Measurements from ENCODE around the gene MAN2B2. TPM values are rescaled to one million over a fixed set of nuclear protein-coding genes. Genes with fewer than 3 reads are reported as not detected.

The MAN2B2 gene
- total RNA-seq, 4 donors from 2014 or later: 17.5 to 55.9 (median 27.6) TPM

- intact Hi-C loops (cut with DNase I; ENCODE audit: low total_unique reads): no loop called here
- WGBS, 2 donors (ENCODE audit: low coverage in 1 of 2): 83% methylated on average over 3 of the region's 3 CpGs; no CpG with 5 or more reads in 1 of the 2 donors
- Histone ChIP-seq H3K36me3 (no peaks in the 10 kb centered on the region), H3K4me1 (peaks cover 5 to 16% (median 14%) of the 10 kb centered on the region in 4 donors), H3K27ac (no peak overlapping the region), H3K9me3 (no peaks in the 10 kb centered on the region), H3K27me3 (no peaks in the 10 kb centered on the region), H3K4me3 (no peak overlapping the region)
- DNase-seq: no peak
- TF ChIP-seq CTCF (IDR thresholded peaks at IDR 0.05): no peak
- no peak for TF ChIP-seq POLR2A (IDR thresholded peaks at IDR 0.05)
- in situ Hi-C loops (cut with MboI; ENCODE audit: low pct_ligation_motif_present in 1 of 4, low pct_unique_long_range_greater_than_20kb in 1 of 4, low sequenced_read_pairs in 3 of 4): loop anchor here in 1 of 4 donors (25.0 kb wide), 1 partner anchor 309 kb away; the partner anchor contains the start of gene WFS1
These were observed 3.4 kb upstream of the MAN2B2 start for GRCh38 chr4:6571608-6572007.

- H3K4me1 ChIP-seq: peaks cover 5 to 16% (median 14%) of the 10 kb centered on the region in 4 donors
- 78% methylated on average over 2 of the region's 6 CpGs; no CpG with 5 or more reads in 1 of the 2 donors for WGBS, 2 donors (ENCODE audit: low coverage in 1 of 2)
- no peaks in the 10 kb centered on the region for H3K27me3 ChIP-seq
- TF ChIP-seq CTCF (IDR thresholded peaks at IDR 0.05) (no peak), POLR2A (IDR thresholded peaks at IDR 0.05) (no peak), POLR2AphosphoS5 (IDR thresholded peaks at IDR 0.05) (no peak)
- no peak for DNase-seq
- intact Hi-C loops (cut with DNase I; ENCODE audit: low total_unique reads): no loop called here
- H3K36me3 ChIP-seq: peaks cover 0 to 4% (median 0%) of the 10 kb centered on the region in 4 donors
- in situ Hi-C loops (cut with MboI; ENCODE audit: low pct_ligation_motif_present in 1 of 4, low pct_unique_long_range_greater_than_20kb in 1 of 4, low sequenced_read_pairs in 3 of 4): loop anchor here in 1 of 4 donors (25.0 kb wide), 1 partner anchor 311 kb away; the partner anchor contains the start of gene WFS1
- no peaks in the 10 kb centered on the region for H3K9me3 ChIP-seq
- H3K27ac ChIP-seq: no peak overlapping the region
- no peak overlapping the region for H3K4me3 ChIP-seq
These were observed 1.4 kb upstream of the MAN2B2 start for GRCh38 chr4:6573551-6573950.

- intact Hi-C loops (cut with DNase I; ENCODE audit: low total_unique reads): no loop called here
- DNase-seq: no peak
- no peaks in the 10 kb centered on the region for H3K27me3 ChIP-seq
- in situ Hi-C loops (cut with MboI; ENCODE audit: low pct_ligation_motif_present in 1 of 4, low pct_unique_long_range_greater_than_20kb in 1 of 4, low sequenced_read_pairs in 3 of 4): loop anchor here in 1 of 4 donors (25.0 kb wide), 1 partner anchor 312 kb away; the partner anchor contains the start of gene WFS1
- peaks cover 0 to 4% (median 0%) of the 10 kb centered on the region in 4 donors for H3K36me3 ChIP-seq
- H3K9me3 ChIP-seq: no peaks in the 10 kb centered on the region
- TF ChIP-seq EP300 (IDR thresholded peaks at IDR 0.05; ENCODE audit: low read depth) (no peak), CTCF (IDR thresholded peaks at IDR 0.05) (no peak), POLR2AphosphoS5 (IDR thresholded peaks at IDR 0.05) (no peak)
- peaks cover 5 to 16% (median 14%) of the 10 kb centered on the region in 4 donors for H3K4me1 ChIP-seq
- H3K27ac ChIP-seq: peak overlapping the region; percentile 62 to 83 (median 70)
- H3K4me3 ChIP-seq: peak overlapping the region; percentile 69 to 86 (median 82)
- WGBS, 2 donors (ENCODE audit: low coverage in 1 of 2): 55% methylated on average over 16 of the region's 16 CpGs; no CpG with 5 or more reads in 1 of the 2 donors
These were observed 823 bp upstream of the MAN2B2 start for GRCh38 chr4:6573986-6574746.

- in situ Hi-C loops (cut with MboI; ENCODE audit: low pct_ligation_motif_present in 1 of 4, low pct_unique_long_range_greater_than_20kb in 1 of 4, low sequenced_read_pairs in 3 of 4) (no loop called here), intact Hi-C loops (cut with DNase I; ENCODE audit: low total_unique reads) (loop anchor here (2.0 kb wide), 1 partner anchor 73 kb away; no protein-coding TSS in a partner anchor)
- Histone ChIP-seq H3K36me3 (peaks cover 0 to 4% (median 1%) of the 10 kb centered on the region in 4 donors), H3K4me3 (peak overlapping the region; percentile 69 to 86 (median 82)), H3K4me1 (peaks cover 5 to 16% (median 14%) of the 10 kb centered on the region in 4 donors), H3K27ac (peak overlapping the region; percentile 62 to 83 (median 70)), H3K9me3 (no peaks in the 10 kb centered on the region), H3K27me3 (no peaks in the 10 kb centered on the region)
- WGBS, 2 donors (ENCODE audit: low coverage in 1 of 2): 54% methylated on average over 17 of the region's 17 CpGs; no CpG with 5 or more reads in 1 of the 2 donors
- DNase-seq: no peak
- no peak for TF ChIP-seq POLR2AphosphoS5 (IDR thresholded peaks at IDR 0.05)
- TF ChIP-seq CTCF (IDR thresholded peaks at IDR 0.05): peak in 1 of 5 experiments; percentile 3
These were observed 683 bp downstream of the MAN2B2 start for GRCh38 chr4:6575503-6576240.

Measured in transverse colon (tissue), 4 donors.